WTC11 (cell line): Measurements from ENCODE around the gene PWP2.
"Not testable (repeated sequence)": the region's sequence is repeated elsewhere in the genome, so short reads cannot be mapped to it uniquely, and the experiment has no call there.

Experiments
- CTCF ChIP-seq: fragments of 200-600 bp; IDR thresholded peaks from 2 replicates; pipeline ENCODE4 v1.8.0; 2022; ENCODE audit warnings: antibody characterized with exemption
- NR1H2 ChIP-seq: sonication (generic); formaldehyde crosslinking; IDR thresholded peaks from 2 replicates; pipeline ENCODE4 v1.9.0; 2021; ENCODE audit warnings: mild to moderate bottlenecking, moderate library complexity, missing genetic modification reagents
- NR2C2 ChIP-seq: sonication (generic); formaldehyde crosslinking; IDR thresholded peaks from 2 replicates; pipeline ENCODE4 v1.8.0; 2022; ENCODE audit warnings: mild to moderate bottlenecking, missing genetic modification reagents
- ZNF263 ChIP-seq: sonication (generic); formaldehyde crosslinking; IDR thresholded peaks from 2 replicates; pipeline ENCODE4 v1.8.1; 2022; ENCODE audit warnings: low read depth, mild to moderate bottlenecking, moderate library complexity, missing genetic modification reagents
- TF ChIP-seq, protein P1 (sequence below): sonication (generic); formaldehyde crosslinking; IDR thresholded peaks from 2 replicates; pipeline ENCODE4 v1.8.1; 2022; ENCODE audit warnings: mild to moderate bottlenecking, missing genetic modification reagents, moderate library complexity, borderline replicate concordance

GRCh38 chr21:44170326-44170725, 63.1 kb downstream of the PWP2 start:
- not testable (repeated sequence) for TF ChIP-seq CTCF; ZNF263 (CRISPR knock-in tag); NR2C2 (CRISPR knock-in tag); NR1H2 (CRISPR knock-in tag)
- TF ChIP-seq, protein P1, sequence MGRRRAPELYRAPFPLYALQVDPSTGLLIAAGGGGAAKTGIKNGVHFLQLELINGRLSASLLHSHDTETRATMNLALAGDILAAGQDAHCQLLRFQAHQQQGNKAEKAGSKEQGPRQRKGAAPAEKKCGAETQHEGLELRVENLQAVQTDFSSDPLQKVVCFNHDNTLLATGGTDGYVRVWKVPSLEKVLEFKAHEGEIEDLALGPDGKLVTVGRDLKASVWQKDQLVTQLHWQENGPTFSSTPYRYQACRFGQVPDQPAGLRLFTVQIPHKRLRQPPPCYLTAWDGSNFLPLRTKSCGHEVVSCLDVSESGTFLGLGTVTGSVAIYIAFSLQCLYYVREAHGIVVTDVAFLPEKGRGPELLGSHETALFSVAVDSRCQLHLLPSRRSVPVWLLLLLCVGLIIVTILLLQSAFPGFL, result not testable (repeated sequence)
